NCI-H226 (cell line): Measurements from ENCODE around the gene PRSS56.

Source experiments
- DNase-seq: peaks from one replicate; pipeline ENCODE4 v3.0.0-alpha.2; 2015

The PRSS56 gene

DNA sequence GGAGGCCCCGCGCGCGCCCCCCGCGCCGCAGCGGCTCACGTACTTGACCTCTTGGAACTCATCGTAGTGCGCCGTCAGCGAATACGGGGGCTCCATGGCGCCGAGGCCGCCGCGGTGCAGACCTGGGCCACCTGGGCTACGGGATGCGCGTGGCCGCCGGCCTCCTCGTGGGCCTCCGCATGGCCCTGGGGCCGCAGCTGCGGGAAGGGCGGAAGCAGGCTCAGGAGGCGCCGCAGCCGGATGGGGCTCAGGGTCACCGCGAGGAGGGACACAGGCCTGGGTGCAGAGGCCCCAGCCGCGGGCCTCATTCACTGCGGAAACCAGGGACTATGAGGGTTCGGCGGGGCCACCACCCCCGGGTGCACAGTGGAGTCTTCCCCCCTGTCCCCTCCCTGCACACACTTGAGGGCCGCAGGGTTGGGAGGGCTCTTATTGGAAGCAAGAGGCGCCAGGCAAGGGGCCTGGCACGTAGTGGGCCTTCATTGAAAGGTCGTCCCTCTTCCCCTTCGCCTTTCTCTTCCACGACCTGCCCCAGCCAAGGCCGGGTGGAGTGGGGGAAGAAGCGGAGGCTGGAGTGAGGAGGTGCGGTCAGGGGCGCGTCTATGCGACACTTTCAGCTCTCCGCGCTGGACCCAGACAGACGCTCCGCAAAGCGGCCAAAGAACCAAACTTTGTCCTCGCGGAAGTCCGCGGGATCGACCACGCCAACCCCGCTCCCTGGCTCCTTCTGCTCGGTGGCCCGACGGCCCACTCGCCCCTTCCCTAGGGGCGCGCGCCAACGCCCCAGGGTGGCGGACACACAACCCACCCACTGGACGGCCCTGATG lies 33.4 kb upstream of the PRSS56 start:
- no peak for DNase-seq

DNA sequence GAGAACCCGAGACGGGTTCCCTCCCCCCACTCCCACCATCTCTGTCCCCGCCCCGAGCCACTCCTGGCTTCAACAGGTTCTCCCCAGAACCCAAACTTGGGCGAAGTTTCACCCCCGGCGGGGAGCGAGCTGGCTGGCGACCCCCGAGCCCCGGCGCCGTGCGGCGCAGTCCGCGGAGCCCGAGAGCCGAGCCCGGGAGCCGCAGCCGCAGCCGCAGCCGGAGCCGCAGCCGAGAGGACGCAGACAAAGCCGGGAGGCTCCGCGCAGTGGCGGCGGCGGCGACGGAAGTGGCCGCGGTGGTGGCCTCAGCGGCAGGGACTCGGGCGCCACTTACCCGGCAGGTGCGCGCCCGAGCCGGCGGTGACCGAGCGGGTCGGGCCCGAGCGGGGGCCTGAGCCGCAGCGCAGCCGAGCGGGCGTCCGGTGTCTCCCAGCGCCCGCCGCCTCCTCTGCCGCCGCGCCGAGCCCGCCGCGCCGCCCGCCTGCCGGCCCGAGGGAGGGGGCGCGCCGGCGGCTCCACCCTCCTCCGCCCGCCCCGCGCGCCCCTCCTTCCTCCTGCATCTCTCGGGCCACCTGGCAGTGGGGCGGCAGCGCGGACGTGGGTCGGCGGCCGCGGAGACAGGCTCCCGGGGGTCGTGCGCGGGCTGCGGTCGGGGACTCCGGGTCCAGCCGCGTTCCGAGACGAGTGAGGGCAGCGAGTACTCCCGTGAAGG lies 32.6 kb upstream of the PRSS56 start, which contains the start of gene ECEL1:
Gene ECEL1 (minus strand): TSS at position 450 of the 712 bp plus-strand sequence. CDS start 1,181 bp downstream, outside the sequence.
- no peak for DNase-seq

DNA sequence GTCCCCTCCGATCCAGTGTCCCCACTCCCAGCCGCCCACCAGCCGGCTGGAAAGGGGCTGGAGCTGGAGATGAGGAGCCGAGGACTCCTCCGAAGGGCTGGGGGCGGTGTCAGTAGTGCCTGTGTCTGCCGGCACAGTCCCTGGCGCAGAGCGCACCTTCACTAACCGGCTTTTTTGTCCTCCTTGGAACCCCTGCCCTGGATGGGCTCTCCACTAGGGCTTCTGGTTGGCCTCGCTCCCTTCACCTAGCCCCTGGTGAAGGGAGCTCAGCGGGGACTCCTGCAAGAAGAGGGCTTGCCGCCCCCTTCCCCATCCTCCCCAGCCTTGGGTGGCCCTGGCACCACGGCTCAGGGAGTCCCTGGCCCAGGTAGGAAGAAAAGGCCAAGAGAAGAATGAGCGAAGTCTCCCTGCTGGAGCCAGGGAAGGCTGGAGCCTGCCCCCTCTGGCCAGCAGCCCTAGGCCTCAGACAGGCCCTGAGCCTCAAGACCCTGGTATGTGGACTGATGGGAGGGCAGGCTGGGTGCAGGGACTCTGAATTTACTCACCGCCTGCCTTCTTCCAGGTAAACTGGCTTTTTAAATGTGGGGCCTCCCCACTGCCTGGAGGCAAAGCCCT lies 32.0 kb upstream of the PRSS56 start:
- no peak for DNase-seq

DNA sequence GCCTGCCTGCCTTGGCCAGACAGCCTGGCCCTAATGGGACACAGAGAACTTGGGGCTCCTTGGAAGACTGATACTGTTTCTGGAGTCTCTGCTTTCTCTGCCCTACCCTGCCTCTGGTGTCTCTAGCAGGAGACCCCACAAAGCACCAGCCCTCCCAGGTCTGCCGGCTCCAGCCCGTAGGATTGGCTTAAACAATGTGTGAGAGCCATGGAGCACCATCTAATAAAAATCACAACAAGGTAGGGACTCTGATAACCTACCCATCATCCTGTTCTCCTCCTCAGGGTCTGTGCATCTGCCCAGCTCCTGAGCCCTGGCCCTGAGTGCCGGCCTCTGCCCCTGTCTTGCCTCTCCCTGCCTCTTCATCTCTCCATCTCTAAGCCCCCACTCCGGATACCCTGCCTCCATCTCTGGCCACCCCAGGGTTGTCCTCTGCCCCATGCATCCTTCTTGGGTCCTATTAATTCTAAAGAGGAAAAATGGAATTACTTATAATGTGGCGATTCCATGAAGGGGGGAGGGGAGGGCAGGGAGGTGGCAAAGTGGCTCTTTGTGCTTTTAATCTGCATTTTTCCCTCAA lies 31.4 kb upstream of the PRSS56 start:
- no peak for DNase-seq

DNA sequence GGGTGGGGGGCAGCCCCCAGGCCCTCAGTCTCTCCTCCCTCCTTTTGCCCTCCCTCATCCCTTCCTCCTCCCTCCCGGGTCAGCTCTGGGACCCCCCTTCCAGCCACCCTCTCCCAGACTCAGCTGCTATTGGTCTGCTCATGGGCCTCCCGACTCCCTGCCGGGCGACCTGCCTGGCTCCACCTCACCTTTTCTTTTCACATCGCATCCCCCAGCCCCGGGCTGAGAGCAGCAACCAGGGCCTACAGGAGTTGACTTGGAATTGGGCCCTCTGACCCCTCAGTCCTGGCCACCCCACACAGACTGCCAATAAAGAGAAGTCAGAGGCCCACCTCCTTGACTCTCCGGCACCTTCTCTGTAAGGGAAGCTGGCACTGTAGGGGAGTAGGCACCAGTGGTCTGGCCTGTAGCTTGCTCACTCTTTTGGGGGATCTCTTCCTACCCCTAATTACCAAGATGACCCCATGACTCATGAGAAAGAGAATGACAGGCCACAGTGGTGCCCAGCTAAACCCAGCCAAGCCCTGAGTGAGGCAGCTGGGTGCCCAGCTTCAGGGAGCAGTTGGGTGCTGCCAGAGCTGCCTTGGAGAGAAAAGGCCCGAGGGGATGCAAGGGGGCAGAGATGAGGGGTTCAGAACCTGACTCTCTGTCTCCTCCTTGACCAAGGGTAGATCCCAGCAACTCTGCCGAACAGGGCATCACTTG lies 30.5 kb upstream of the PRSS56 start:
- DNase-seq: no peak

DNA sequence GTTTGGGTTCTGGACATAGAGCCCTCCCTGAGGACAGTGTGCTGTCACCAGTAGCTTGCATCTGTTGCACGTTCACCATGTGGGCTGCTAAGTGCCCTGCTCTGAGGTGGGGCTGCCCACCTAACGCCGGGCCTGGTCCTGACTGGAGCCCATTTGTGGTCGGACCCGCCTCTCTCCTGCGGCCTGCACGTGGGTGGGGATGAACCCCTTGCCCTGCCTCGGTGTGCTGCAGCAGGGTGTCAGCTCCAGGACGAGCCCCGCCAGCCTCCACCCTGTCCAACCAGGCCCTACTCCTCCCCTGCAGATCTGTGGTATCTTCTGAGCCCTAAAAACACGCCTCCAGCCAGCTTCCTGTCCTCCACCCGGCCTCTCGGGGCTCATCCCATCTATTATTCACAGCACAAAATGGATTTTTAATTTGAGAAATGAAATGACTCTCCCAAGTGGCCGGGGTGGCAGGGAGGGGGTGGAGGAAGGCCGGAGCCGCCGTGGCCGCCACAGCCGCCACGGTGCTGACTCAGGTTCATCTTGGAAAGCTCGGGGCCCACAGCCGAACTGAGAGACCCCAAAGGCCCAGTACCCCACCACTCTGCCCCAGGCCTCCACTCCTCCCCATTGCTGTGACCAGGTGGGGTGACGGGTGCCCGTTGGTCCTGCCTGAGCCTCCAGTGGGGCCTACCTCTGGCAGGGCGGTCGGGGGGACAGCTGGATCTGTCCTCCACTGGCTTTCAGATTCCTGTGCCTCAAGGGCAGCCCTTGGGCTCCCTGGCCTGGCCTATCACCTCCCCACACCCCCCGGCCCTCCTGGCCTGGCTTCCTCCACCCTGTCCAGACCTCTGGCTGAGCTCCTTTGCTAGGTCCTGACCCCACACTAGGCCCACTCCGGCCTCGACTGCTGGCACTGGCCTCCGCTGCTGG lies 29.7 kb upstream of the PRSS56 start:
- DNase-seq: no peak

DNA sequence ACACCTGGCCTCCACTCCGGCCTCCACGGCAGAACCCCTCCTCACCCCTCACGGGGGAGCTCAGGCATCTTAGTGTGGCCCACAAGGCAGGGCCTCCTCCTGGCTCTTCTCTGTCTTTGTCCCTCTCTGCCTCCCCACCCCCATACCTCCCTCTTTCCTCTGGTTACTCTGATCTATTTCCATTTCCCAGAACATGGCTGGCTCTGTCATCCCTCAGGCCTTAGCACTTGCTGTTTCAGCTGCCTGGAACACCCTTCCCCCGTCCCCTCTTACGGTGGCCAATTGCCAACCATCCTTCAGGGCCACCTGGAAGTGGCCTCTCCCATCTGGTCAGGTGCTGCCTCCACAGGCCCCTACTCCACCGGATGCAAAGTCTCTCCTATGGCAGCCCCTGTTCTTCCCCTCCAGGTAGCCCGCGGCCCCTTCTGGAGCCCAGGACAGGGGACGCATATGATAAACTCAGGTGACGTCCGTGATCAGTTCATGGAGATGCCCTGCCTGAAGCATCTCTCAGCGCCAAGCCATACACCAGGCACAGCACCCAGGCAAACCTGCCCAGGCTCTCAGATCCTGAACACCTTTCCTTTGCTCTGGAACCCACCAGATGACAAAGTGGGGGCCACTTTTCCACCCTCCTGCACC lies 28.9 kb upstream of the PRSS56 start:
- DNase-seq: no peak

DNA sequence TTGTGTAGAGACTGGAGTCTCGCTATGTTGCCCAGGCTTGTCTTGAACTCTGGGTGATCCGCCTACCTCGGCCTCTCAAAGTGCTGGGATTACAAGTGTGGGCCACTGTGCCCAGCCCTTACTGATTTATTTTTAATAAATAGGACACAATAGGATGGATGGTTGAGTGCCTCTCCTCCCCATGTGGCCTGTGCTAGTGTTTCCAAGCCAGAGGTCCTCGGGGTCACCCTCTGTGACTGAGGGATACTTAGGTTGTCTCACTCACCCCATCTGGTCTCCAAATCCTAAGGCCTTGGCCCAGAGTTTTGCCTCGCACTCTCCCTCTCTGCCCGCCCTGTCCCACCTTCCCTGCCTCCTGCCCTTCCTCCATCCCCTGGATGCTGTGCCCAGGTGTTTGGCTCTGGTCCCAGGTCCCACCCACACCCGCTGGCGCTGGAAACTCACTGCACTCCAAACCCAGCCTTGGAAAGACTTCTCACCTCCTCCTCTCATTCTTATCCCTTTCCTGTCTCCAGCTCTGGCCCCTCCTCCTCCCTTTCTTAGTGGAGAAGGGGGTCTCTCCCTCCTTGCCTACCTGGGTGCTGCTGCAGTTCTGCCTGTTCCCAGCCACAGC lies 27.8 kb upstream of the PRSS56 start:
- DNase-seq: no peak

DNA sequence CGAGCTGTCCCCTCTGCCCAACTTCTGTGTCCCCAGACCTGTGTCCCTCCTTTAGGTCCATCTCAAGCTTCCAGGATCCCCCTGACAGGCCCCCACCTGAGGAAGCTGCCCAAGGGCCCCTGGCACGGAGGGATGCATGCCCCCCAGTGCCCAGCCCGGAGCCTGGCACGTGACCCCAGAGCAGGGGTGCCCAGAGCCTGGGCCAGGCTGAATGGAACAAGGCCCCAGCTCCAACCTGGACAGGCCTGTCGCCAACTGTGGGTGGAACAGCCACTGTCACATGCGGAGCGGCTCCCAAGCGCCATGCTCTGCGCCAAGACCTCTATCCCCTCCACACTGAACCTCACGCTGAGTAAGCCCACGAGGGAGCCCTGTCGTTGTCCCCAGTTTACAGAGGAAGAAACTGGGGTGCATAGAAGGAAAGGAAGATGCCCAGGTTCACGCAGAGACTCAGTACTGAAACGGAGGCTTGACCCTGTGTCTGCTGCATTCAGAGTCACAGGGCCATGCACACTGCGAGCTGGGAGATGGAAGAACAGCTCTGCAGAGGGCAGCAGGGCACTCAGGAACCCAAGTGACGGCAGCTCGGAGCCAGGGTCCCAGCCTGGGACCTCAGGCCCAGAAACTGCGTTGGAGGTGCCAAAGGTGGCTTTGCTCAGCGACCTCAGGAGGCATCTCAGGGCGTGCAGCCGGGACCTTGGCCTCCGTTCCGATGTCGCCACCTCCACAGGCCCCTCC lies 27.1 kb upstream of the PRSS56 start:
- DNase-seq: no peak

DNA sequence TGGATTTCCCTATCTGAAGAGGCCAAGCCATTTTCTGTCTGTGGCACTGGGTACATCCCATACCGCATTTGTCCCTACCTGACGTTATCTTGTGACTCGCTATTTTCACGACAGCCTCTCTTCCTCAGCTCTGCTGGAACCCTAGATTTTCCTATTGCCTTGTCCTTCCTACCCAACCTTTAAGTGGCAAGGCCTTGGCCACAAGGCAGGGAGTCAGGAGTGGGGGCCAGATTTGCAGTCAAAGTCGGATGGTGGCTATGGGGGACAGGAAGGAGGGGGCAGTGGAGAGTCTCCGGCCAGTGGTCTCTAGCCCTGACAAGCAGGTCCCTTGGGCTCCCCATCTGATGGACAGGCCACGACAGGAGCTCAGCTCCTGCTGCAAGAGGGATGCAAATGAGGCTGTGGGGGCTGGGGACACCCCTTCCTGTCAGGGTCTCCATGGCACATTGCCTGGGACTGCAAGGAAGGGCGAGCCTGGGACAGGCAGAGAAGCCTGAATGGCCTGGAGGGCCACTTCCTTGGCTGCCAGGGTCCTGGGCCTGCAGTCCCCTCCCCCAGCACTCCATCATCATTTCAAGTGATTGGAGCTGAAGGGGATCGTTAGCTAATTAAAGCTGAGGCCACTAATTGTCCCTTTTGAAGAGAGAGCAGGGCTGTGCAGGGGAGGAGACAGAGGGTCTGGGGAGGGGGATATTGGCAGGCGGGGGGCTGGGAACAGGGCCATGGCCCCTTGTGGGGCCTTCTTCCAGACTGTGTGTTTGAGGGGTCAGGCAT lies 26.3 kb upstream of the PRSS56 start:
- DNase-seq: no peak

DNA sequence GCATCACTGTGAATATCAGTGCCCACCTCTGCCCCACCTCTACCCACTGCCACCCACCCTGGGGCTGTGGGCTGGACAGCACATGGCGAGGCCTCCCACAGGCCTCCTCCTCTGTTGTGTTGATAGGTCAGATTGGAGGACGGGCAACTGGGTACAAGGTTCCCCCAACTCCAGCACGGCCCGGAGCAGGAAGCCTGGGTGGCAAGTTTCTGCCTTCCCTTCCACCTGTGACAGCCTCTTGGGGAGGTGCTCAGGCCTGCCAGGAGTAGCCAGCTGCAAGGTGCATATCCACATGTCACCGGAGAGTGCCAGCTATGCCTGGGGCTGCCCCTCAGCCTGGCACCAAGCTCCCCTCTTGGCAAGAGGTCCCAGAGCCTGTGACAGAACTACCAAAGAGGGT lies 25.6 kb upstream of the PRSS56 start:
- no peak for DNase-seq

DNA sequence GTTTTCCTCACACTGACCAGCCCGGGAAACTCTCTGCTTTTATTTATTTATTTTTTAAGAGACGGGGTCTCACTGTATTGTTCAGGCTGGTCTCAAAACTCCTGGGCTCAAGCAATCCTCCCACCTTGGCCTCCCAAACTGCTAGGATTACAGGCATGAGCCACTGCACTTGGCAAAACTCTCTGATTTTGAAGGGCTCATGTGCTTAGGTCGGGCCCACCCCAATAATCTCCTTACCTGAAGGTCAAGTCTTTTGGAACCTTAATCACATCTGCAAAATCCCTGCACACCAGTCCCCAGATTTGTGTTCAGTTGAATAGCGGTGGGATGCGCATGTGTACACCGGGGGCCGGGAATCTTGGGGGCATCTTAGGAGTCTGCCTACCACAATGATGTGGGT lies 24.9 kb upstream of the PRSS56 start:
- no peak for DNase-seq

DNA sequence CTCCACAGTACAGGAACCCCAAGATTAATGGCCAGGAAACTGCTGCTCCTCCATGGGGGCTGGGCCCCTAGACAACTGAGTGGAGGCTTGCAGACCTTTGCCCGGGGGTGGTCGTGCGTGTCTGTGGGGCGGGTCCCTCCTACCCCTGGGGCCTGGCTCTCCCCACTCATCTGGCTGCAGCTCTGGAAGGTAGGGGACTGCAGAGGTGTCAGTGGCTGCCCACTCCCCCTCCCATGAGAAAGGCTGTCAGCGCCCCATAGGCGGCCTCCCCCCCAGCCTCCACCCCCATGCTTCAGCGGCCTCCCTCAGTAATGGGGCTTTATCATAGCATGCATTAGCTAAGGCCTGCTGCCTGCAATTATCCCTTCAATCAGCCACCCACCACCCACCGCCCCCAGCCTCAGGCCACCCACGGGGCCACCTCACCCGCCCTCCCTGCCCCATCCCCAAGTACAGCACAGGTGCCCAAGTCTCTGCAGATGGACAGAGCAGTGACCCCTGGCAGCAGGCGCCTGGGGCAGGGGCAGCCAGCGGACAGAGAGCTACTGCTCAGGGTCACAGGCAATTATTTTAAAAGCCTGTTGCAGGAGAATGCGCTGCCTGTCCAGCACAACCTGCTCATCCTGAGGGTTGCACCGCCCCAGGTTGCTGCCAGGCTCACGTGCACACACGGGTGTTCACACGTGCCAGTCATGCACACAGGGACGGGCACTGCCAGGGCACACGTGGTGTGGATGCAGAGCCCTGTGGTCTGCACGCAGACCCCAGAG lies 23.5 kb upstream of the PRSS56 start:
- no peak for DNase-seq

DNA sequence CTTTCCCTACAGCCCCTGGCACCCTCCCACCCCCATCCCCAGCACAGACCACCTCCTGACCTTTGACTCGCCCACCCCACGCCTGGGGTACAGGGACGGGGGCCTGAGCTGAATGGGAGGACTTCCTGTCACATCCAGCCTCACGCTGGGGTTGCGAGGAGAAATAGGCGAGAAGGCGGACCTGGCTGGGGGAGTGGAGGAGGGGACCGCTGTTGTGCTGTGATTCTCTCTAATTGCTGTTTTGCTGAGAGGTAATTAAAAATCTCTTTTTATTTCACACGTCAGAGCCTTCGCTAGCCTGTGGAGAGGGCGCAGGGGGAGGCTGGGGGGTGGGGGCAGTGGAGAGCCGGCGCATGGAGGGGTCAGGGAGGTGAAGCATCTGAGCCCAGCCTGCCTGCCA lies 22.8 kb upstream of the PRSS56 start:
- DNase-seq: no peak

DNA sequence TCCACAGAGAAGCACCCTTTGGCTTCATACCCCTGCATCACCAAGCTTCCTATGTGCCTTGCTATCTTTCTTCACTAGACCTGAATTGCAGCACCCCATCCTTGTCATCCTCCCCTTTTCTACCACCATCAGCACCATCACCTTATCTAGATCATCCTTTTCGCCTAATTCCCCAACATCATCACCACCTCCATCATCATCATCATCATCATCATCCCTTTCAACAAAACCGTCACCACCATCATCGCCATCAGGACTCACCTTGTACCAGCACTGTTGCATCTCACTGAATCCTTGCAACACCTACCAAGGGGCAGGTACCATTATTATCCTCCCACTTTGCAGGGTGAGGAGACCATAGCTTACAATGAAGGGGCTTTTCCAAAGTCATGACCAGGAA lies 21.7 kb upstream of the PRSS56 start:
- DNase-seq: no peak

DNA sequence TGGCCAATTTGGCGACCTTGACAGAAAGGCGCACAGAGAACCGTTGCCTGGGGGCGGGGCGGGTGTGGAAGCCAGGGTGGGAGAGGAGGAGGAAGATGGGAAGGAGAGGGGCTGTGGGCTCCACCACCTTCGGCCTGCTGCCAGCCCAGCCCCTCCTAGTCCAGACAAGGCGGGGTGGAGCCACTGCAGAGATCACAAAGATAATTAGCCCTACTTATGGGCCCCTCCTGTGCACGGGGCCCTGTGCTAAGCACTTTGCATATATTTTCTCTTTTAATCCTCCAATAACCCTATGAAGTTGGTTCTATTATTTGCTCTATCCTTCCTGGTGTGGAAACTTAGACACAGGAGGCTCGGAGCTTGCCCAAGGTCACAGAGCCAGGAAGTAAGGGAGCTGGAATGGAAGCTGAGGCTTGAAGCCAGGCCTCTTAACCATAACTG lies 18.8 kb upstream of the PRSS56 start:
- no peak for DNase-seq

DNA sequence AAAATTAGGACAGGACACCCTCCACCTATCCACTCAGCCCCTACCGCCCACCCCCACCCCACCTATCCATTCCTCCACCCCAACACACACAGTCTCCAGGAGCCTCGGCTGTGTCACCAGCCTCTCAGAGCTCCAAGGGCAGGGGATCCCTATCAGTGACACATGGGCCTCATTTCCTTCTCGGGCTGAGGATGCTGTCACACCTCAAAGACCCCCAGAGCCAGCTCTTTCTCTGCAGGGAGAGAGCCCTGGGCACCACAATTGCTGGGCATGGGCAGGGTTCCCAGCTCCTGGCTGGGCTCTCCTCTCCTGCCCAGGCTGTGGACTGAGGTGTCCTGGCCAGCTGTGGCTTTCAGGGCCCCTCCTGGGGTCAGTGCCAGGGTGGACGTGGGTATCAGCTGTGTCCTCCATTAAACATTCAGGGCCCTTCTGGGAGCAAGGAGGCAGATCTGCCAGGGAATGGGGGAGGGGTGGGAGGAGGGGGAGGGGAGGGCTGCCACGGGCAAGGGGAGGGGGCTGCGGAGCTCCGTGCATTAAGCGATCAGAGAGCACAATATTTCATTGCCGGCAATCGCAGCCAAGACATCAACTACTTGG lies 18.3 kb upstream of the PRSS56 start:
- no peak for DNase-seq

DNA sequence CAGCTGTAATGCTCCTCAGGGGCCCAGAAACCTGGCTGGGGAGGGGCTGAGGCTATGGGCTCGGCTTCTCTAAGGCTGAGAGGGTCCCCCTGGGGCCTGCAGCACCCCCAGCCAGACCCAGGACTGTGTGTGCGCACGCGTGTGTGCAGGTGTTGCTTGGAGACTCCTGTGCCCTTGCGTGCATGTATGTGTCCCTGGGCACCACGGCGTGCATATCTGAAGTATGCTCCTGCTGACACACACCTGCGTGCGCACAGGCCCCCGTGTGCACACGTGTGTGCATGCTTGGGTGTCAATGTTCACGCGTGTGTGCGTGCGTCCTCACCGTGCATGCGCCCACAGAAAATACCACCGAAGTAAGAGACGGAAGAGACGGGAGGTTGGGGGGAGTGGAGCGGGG lies 17.7 kb upstream of the PRSS56 start:
- no peak for DNase-seq
